ENCODE data around the gene AGBL2.
"Not testable (repeated sequence)": the region's sequence is repeated elsewhere in the genome, so short reads cannot be mapped to it uniquely, and the experiment has no call there.

The AGBL2 gene

GRCh38 chr11:47715082-47715669, at the start of gene AGBL2:
Gene AGBL2, minus strand, starts transcription at chr11:47715369. Its CDS starts 719 bp downstream, at chr11:47714650.
- in situ Hi-C loops (cut with MboI; ENCODE audit: low sequenced_read_pairs), result no loop called here

GRCh38 chr11:47759291-47759690, 44.1 kb upstream of the AGBL2 start:
- in situ Hi-C loops (cut with MboI; ENCODE audit: low sequenced_read_pairs), result not testable (repeated sequence)

DNA sequence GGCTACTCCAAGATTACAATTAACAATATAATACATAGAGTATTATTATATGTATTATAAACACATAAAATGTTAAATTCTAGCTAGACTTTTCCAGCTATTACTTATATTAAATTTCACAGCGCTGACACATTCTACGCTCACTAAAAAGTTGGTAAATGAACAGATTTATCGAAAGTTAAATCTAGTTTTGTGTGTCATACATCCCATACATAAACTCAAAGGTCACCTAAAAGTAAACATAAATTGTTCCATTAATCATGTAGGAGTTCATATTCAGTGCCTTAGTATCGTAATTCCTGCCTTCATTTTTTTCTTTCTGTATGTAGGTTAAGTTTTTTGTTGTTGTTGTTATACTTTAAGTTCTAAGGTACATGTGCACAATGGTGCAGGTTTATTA, 41.0 kb upstream of the AGBL2 start:
- in situ Hi-C loops (cut with MboI; ENCODE audit: low sequenced_read_pairs), result no loop called here

DNA sequence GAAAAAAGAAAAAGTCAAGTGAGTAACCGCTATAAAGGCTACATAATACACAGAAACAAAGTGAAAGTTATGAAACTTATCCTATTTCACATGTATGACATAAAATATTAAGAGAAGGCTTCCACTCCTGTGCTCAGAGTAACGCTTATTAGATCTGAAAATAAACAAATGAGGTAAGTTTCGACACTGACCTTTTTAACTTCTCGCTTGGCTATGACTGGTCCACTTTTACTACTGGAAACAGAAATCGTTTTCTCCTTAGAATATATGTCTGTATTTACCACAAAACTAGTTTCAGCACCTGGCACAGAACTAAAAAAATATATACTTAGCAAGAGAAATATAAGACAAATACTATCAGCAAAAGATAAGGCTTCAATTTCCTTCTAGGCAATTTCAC, 35.6 kb upstream of the AGBL2 start:
- in situ Hi-C loops (cut with MboI; ENCODE audit: low sequenced_read_pairs), result no loop called here

GRCh38 chr11:47742494-47742893, 27.3 kb upstream of the AGBL2 start:
- in situ Hi-C loops (cut with MboI; ENCODE audit: low sequenced_read_pairs), result not testable (repeated sequence)

DNA sequence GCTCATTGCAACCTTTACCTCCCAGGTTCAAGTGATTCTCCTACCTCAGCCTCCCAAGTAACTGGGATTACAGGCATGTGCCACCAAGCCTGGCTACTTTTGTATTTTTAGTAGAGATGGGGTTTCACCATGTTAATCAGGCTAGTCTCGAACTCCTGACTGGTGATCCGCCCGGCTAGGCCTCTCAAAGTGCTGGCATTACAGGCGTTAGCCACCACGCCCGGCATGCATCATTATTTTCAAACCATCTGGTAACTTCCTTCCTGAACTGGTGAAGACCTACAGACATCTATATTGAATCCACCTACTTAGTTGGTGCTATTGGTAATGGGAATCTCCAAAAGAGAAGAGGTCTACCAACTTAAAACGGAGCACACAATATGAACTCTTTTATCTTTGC, 22.6 kb upstream of the AGBL2 start:
- in situ Hi-C loops (cut with MboI; ENCODE audit: low sequenced_read_pairs), result not testable (repeated sequence)

DNA sequence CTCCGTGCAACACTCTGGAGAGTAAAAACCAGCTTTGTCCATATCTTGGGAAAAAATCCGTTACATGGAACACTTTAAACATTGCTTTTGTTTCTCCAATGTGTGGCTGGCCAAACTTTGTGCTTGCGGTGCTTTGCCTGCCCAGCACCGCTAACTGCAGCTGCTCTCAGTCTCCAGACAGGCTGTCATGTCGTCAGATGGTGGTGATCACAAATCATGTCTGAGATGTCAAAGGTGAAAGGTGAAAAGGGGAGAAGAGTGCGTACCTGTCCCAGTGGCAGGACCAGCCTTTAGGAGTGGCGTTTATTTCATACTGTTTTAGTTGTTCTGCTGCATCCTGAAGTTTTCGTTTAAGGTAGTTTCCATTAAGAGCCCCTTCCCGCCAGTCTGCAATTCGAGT, 17.1 kb upstream of the AGBL2 start:
- in situ Hi-C loops (cut with MboI; ENCODE audit: low sequenced_read_pairs), result no loop called here

DNA sequence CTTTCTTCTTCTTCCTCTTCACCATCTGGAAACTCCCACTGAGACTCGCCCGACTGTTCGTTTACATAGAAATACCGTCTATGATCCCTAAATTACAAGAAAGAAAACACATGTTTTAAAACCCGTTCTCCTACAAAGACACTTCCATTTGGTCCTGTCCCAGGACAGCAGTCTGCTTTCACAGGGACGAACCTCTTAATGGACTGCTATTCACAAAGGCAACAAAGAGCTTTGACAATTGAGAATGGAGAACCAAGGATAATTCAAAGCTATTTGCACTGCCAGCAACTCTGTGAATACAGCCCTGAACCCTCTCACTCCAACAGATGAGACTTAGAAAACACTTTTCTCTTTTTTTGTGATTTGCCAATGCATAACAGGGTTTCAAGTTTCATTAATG, 16.3 kb upstream of the AGBL2 start:
- in situ Hi-C loops (cut with MboI; ENCODE audit: low sequenced_read_pairs), result no loop called here

DNA sequence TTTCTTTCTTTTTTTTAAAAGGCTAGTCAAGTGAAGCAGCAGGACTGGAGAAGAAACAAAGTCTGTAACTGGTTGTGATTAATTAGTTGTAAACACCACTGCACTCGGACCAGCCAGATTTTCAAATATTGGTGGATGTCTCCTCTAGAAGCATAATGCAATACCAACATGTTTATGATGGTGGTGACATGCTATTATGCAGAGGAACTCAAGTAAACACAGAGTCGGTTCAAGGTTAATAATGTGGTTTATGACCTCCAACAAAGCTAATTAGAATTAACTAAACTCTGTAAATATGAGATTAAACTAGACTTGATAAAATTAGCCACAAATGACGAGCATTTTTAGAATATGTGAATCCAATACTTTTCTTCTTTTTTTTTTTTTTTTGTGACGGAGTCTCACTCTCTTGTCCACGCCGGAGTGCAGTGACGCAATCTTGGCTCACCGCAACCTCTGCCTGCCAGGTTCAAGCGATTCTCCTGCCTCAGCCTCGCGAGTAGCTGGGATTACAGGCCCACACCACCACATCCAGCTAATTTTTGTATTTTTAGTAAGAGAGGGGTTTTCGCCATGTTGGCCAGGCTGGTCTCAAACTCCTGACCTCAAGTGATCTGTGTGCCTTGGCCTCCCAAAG, 11.8 kb upstream of the AGBL2 start:
- in situ Hi-C loops (cut with MboI; ENCODE audit: low sequenced_read_pairs), result no loop called here

GRCh38 chr11:47726118-47726442, 10.9 kb upstream of the AGBL2 start:
- in situ Hi-C loops (cut with MboI; ENCODE audit: low sequenced_read_pairs), result no loop called here

DNA sequence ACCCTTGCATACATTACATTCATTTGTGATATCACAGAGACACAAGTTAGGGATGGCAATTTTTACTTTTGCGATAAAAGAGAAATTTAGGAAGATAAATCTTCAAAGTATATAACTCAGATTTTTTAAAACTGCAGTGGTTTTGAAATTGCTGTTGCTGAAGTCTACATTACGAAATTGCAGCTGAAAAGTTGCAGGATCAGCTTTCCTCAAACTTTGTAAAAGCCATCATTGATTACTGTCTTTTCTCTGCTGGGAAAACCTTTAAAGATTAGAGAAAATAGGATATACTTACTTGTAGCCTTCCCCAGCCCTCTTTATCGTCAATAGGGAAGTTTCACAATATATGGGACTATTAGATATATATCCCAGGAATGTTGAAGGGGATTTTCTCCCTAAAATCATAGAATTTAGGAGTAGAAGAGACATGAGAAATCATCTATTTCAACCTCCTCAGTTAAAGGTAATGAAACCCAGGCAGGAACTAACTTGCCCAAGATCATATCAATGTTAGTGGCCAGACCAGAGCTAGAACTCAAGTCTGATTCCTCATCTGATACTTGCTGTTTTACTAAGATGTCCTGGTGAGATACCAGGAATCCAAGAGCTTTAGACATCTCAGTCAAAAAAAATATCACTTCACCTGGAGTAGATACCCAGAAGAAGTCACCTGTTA, 10.4 kb upstream of the AGBL2 start:
- in situ Hi-C loops (cut with MboI; ENCODE audit: low sequenced_read_pairs), result no loop called here

GRCh38 chr11:47724041-47724729, 9.0 kb upstream of the AGBL2 start:
- in situ Hi-C loops (cut with MboI; ENCODE audit: low sequenced_read_pairs), result no loop called here

GRCh38 chr11:47723041-47723440, 7.9 kb upstream of the AGBL2 start:
- in situ Hi-C loops (cut with MboI; ENCODE audit: low sequenced_read_pairs), result no loop called here

DNA sequence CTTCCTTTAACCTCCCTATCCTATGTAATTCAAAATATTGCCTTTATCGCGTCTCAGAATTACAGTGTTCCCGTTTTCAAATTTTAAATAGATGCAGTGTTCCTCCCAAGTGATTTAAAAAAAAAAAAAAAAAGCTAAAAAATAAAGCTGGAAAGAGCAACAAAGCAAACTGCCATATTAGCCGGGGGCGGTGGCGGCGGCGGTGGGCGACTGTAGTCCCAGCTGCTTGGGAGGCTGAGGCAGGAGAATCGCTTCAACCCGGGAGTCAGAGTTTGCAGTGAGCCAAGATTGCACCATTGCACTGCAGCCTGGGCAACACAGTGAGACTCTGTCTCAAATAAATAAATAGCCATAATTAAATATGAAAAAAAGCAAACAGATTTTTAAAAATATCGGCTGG, 5.5 kb upstream of the AGBL2 start:
- in situ Hi-C loops (cut with MboI; ENCODE audit: low sequenced_read_pairs), result no loop called here

- in situ Hi-C loops (cut with MboI; ENCODE audit: low sequenced_read_pairs), result no loop called here
Observed at GRCh38 chr11:47716692-47717091, 1.5 kb upstream of the AGBL2 start.

- in situ Hi-C loops (cut with MboI; ENCODE audit: low sequenced_read_pairs), result no loop called here
Observed at GRCh38 chr11:47714554-47715081, 551 bp downstream of the AGBL2 start.

DNA sequence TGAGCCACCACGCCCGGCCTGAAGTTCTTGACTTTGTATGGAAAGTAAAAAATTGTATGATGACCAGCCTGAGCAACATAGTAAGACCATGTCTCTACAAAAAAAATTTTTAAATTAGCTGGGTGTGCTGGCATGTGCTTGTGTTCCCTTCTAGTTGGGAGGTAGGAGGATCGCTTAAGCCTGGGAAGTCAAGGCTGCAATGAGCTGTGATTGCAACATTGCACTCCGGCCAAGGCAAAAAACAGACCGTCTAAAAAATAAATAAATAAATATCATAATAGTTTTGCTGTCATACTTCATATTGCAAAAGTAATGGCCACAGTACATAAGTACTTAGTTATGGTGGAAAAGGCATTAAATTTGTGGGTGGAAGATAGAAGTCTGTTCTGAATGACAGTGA, 3.4 kb downstream of the AGBL2 start:
- in situ Hi-C loops (cut with MboI; ENCODE audit: low sequenced_read_pairs), result no loop called here

- in situ Hi-C loops (cut with MboI; ENCODE audit: low sequenced_read_pairs), result no loop called here
Observed at GRCh38 chr11:47711225-47711624, 3.9 kb downstream of the AGBL2 start.

- in situ Hi-C loops (cut with MboI; ENCODE audit: low sequenced_read_pairs), result not testable (repeated sequence)
Observed at GRCh38 chr11:47707275-47707786, 7.8 kb downstream of the AGBL2 start.

- in situ Hi-C loops (cut with MboI; ENCODE audit: low sequenced_read_pairs), result no loop called here
Observed at GRCh38 chr11:47705721-47706120, 9.4 kb downstream of the AGBL2 start.

- in situ Hi-C loops (cut with MboI; ENCODE audit: low sequenced_read_pairs), result no loop called here
Observed at GRCh38 chr11:47691979-47692378, 23.2 kb downstream of the AGBL2 start.
